Ectodermal cell (in vitro differentiated cells): Measurements from ENCODE around the gene CMTM4.

Experiments
- H3K27ac ChIP-seq: 2 replicates; pipeline ENCODE4 v1.7.0; 2013; ENCODE audit warnings: mild to moderate bottlenecking, low read depth, low read length; ENCODE audit not compliant: insufficient read depth, poor library complexity, severe bottlenecking
- H3K27me3 ChIP-seq: 2 replicates; pipeline ENCODE4 v1.7.0; 2013; ENCODE audit warnings: mild to moderate bottlenecking, low read length; ENCODE audit not compliant: insufficient read depth, control insufficient read depth, poor library complexity, severe bottlenecking
- H3K36me3 ChIP-seq: one replicate; pipeline ENCODE4 v1.7.0; 2013; ENCODE audit warnings: low read length; ENCODE audit not compliant: control insufficient read depth, insufficient read depth
- H3K4me1 ChIP-seq: one replicate; pipeline ENCODE4 v1.7.0; 2013; ENCODE audit warnings: low read length; ENCODE audit not compliant: control insufficient read depth, insufficient read depth
- H3K4me3 ChIP-seq: 2 replicates; pipeline ENCODE4 v1.7.0; 2013; ENCODE audit warnings: low read depth, low read length, control low read depth; ENCODE audit not compliant: insufficient read depth
- H3K9me3 ChIP-seq: 2 replicates; pipeline ENCODE4 v1.7.0; 2013; ENCODE audit warnings: mild to moderate bottlenecking, low read length, moderate library complexity; ENCODE audit not compliant: control insufficient read depth
- WGBS, 2 experiments: methylation state at CpG; one replicate each; pipeline ENCODE4 v1.1.7; 2013; ENCODE audit warnings: missing lambda C conversion rate in 2 of 2; 5-methylcytosine and 5-hydroxymethylcytosine counted together

The CMTM4 gene

DNA sequence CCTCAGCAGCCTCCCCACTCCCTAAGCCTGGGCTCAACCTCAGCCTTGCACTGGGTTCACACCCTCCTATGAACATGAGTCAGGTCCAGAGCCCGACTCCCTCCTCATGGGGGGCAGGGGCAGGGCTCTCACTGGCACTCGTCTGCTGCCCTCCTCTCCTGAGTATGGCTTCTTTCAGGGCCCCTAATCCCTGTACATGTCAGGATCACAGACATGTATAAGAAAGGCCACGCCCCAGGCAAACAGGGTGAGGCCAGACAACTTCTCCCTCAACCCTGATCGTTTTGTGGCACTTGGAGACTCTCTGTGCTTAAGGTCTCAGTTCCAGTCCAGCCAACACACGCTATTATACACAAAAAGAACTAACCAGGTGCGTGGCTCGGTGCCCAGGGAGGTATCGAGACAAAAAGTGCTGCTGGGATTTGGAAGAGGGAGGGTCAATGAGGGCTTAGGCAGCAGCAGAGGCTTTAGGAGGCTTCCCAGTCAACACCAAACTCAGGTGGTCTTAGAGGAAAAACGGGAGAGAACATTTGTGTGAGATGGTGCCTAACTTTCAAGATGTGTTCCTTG is 46.8 kb downstream of the CMTM4 start:
- H3K27me3 ChIP-seq = no peaks in the 10 kb centered on the region
- WGBS, 2 experiments = 89 to 92% methylated on average over 9 of the region's 9 CpGs
- H3K9me3 ChIP-seq = no peaks in the 10 kb centered on the region
- no peak overlapping the region for H3K27ac ChIP-seq
- H3K36me3 ChIP-seq = no peaks in the 10 kb centered on the region
- H3K4me1 ChIP-seq = no peaks in the 10 kb centered on the region
- no peak overlapping the region for H3K4me3 ChIP-seq

GRCh38 chr16:66649167-66649566 is 47.4 kb downstream of the CMTM4 start:
- no peaks in the 10 kb centered on the region for H3K4me1 ChIP-seq
- no peaks in the 10 kb centered on the region for H3K36me3 ChIP-seq
- H3K27me3 ChIP-seq = no peaks in the 10 kb centered on the region
- 94 to 95% methylated on average over 2 of the region's 2 CpGs for WGBS, 2 experiments
- H3K4me3 ChIP-seq = no peak overlapping the region
- no peaks in the 10 kb centered on the region for H3K9me3 ChIP-seq
- H3K27ac ChIP-seq = no peak overlapping the region

- Histone ChIP-seq H3K27me3 (no peaks in the 10 kb centered on the region), H3K27ac (no peak overlapping the region), H3K4me3 (no peak overlapping the region), H3K4me1 (no peaks in the 10 kb centered on the region), H3K9me3 (no peaks in the 10 kb centered on the region), H3K36me3 (no peaks in the 10 kb centered on the region)
- WGBS, 2 experiments = 100% methylated on average over 1 of the region's 1 CpG
These were observed 48.7 kb downstream of the CMTM4 start for GRCh38 chr16:66647866-66648265.

- Histone ChIP-seq H3K9me3 (no peaks in the 10 kb centered on the region), H3K4me3 (no peak overlapping the region), H3K4me1 (no peaks in the 10 kb centered on the region), H3K36me3 (no peaks in the 10 kb centered on the region), H3K27ac (no peak overlapping the region), H3K27me3 (no peaks in the 10 kb centered on the region)
- 93 to 100% methylated on average over 1 of the region's 1 CpG for WGBS, 2 experiments
These were observed 55.2 kb downstream of the CMTM4 start for GRCh38 chr16:66641387-66641786.

GRCh38 chr16:66640724-66641314 is 55.7 kb downstream of the CMTM4 start:
- Histone ChIP-seq H3K4me3 (no peak overlapping the region), H3K36me3 (no peaks in the 10 kb centered on the region), H3K27me3 (no peaks in the 10 kb centered on the region), H3K4me1 (no peaks in the 10 kb centered on the region), H3K9me3 (no peaks in the 10 kb centered on the region), H3K27ac (no peak overlapping the region)
- 85 to 92% methylated on average over 3 of the region's 3 CpGs for WGBS, 2 experiments

DNA sequence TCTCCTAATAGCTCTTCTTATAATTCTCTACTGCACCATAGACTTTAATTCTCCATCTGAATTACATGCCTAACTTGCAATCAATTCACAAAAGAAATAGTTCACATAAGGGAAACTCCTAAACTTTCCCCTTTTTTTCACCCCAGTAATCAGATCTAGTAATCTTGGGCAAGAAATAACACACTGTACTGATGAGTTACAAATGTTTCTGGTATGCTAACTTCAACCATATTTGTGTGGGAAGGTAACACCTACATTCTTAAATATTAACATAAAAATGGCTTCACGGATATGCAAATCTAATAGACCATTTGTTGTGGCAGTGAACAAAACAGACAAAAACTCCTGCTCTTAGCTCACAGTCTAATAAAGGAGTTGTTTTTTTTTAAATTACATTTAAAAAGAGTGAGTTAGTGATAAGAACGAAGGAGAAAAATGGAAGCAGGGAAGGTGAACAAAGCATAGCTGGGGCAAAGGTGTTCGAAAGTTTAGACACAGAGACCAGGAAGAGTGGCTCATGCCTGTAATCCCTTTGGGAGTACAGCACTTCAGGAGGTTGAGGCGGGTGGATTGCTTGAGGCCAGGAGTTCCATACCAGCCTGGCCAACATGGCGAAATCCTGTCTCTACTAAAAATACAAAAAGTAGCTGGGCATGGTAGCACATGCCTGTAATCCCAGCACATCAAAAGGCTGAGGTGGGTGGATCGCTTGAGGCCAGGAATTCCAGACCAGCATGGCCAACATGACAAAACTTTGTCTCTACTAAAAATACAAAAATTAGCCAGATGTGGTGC is 57.3 kb downstream of the CMTM4 start:
- Histone ChIP-seq H3K4me3 (no peak overlapping the region), H3K27me3 (no peaks in the 10 kb centered on the region), H3K27ac (no peak overlapping the region), H3K9me3 (no peaks in the 10 kb centered on the region), H3K36me3 (no peaks in the 10 kb centered on the region), H3K4me1 (no peaks in the 10 kb centered on the region)
- 72 to 82% methylated on average over 5 to 6 of the region's 6 CpGs for WGBS, 2 experiments

GRCh38 chr16:66637806-66638205 is 58.7 kb downstream of the CMTM4 start:
- H3K36me3 ChIP-seq = no peaks in the 10 kb centered on the region
- no peaks in the 10 kb centered on the region for H3K27me3 ChIP-seq
- no peak overlapping the region for H3K4me3 ChIP-seq
- no peak overlapping the region for H3K27ac ChIP-seq
- 92% methylated on average over 3 of the region's 3 CpGs for WGBS, 2 experiments
- H3K4me1 ChIP-seq = no peaks in the 10 kb centered on the region
- no peaks in the 10 kb centered on the region for H3K9me3 ChIP-seq

- Histone ChIP-seq H3K4me3 (no peak overlapping the region), H3K9me3 (no peaks in the 10 kb centered on the region), H3K36me3 (no peaks in the 10 kb centered on the region), H3K4me1 (no peaks in the 10 kb centered on the region), H3K27ac (no peak overlapping the region), H3K27me3 (no peaks in the 10 kb centered on the region)
- WGBS, 2 experiments = 93% methylated on average over 5 of the region's 5 CpGs
These were observed 60.3 kb downstream of the CMTM4 start for GRCh38 chr16:66636199-66636598.

DNA sequence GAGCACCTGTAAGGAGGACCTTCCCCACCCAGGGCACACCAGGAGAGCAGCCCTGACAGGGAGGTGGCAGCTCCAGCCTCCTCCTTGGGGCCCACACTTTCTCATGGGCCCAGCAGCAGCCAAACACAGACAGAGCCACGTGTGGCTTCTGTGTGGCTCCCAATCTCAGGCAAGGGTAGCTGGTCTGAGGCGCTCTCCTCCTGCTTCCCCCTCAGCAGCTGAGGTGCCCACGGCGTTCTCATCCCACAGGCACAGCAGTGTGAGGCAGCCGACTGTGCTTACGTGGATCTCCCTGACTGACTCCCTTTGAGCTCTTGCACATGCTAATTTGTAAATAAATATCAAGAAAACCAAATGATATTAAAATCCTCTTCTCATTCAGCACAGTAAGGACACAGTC is 61.1 kb downstream of the CMTM4 start:
- H3K4me3 ChIP-seq = no peak overlapping the region
- H3K4me1 ChIP-seq = no peaks in the 10 kb centered on the region
- H3K9me3 ChIP-seq = no peaks in the 10 kb centered on the region
- 84% methylated on average over 6 of the region's 6 CpGs for WGBS, 2 experiments
- no peaks in the 10 kb centered on the region for H3K27me3 ChIP-seq
- H3K36me3 ChIP-seq = no peaks in the 10 kb centered on the region
- H3K27ac ChIP-seq = no peak overlapping the region

DNA sequence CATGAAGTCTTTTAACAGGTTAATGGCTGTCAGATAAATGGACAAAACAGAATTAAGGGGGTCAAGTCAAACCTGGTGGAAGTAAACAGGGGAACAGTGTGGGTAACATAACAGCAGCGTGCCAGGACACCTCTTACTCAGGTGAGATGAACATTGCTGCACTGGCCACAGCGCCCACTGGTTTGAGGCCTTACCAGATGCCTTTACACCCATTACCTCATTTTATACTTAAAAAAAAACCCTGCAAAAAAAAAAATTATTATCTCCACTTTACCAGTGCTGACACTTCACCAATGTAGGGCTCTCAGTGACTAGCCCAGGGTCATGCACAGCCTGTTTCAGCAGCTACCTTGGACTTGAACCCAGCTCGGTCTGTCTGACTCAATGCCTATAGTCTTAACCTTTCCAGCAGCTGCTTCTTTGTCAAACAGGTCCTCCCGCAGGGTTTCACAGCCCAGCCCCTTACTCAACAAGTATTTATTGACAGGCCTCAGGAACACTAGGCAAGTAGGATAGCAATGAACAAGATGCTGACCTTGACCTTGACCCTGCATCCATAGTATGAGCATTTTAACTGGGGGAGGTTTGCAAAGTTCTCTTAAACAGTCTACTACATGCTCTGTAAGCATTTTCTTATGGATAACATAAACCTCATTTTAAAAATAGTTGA is 61.9 kb downstream of the CMTM4 start:
- H3K27me3 ChIP-seq = no peaks in the 10 kb centered on the region
- WGBS, 2 experiments = 93 to 94% methylated on average over 4 of the region's 4 CpGs

More for the DNA sequence above, 61.9 kb downstream of the CMTM4 start:
- no peaks in the 10 kb centered on the region for H3K36me3 ChIP-seq
- no peak overlapping the region for H3K27ac ChIP-seq
- no peaks in the 10 kb centered on the region for H3K9me3 ChIP-seq
- no peaks in the 10 kb centered on the region for H3K4me1 ChIP-seq
- no peak overlapping the region for H3K4me3 ChIP-seq
